Measurements from ENCODE around the gene TACR1.

Gene TACR1

GRCh38 chr2:75090770-75091515 lies 108.4 kb downstream of the TACR1 start:
- ATAC-seq (replicated peaks; ENCODE audit: extremely low read depth, poor library complexity, severe bottlenecking) (no peak), DNase-seq (ENCODE audit: low spot score in 2 of 2) (no peak)
- Mint-ChIP-seq H3K27ac (ENCODE audit: low read depth) (no peak overlapping the region), H3K9me3 (no peaks in the 10 kb centered on the region), H3K4me3 (no peak overlapping the region), H3K4me1 (no peaks in the 10 kb centered on the region), H3K27me3 (no peaks in the 10 kb centered on the region), H3K36me3 (ENCODE audit: insufficient read depth) (no peaks in the 10 kb centered on the region)

GRCh38 chr2:75089471-75089870 lies 109.8 kb downstream of the TACR1 start:
- Mint-ChIP-seq H3K27ac (ENCODE audit: low read depth) (no peak overlapping the region), H3K9me3 (no peaks in the 10 kb centered on the region), H3K27me3 (no peaks in the 10 kb centered on the region), H3K36me3 (ENCODE audit: insufficient read depth) (peaks cover 2% of the 10 kb centered on the region), H3K4me1 (no peaks in the 10 kb centered on the region), H3K4me3 (no peak overlapping the region)
- no peak for ATAC-seq (replicated peaks; ENCODE audit: extremely low read depth, poor library complexity, severe bottlenecking)
- DNase-seq (ENCODE audit: low spot score in 2 of 2): no peak

DNA sequence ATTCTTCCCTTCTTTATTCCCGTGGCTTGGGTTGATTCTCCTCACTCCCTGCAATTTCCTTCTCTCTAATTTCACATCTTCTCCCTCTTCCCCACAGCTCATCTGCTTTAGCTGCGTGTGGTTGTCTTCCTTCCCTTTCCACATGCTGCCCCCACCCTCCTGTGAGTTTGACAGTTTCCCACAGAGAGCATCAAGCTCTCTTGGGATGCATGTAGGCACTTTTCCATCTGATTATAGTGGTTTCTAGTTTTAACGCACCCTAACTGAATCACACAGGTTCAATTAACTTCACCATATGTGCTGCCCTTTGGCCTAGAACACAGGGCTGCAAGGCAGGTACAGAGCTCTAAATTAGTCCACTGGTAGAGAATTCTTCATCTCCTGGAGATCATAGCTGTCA lies 110.5 kb downstream of the TACR1 start:
- Mint-ChIP-seq H3K36me3 (ENCODE audit: insufficient read depth) (peaks cover 2% of the 10 kb centered on the region), H3K27me3 (no peaks in the 10 kb centered on the region), H3K9me3 (no peaks in the 10 kb centered on the region), H3K4me3 (no peak overlapping the region), H3K4me1 (no peaks in the 10 kb centered on the region), H3K27ac (ENCODE audit: low read depth) (no peak overlapping the region)
- ATAC-seq (replicated peaks; ENCODE audit: extremely low read depth, poor library complexity, severe bottlenecking) (no peak), DNase-seq (ENCODE audit: low spot score in 2 of 2) (no peak)

GRCh38 chr2:75087736-75088135 lies 111.6 kb downstream of the TACR1 start:
- H3K27ac Mint-ChIP-seq (ENCODE audit: low read depth): no peak overlapping the region
- H3K27me3 Mint-ChIP-seq: no peaks in the 10 kb centered on the region
- H3K4me1 Mint-ChIP-seq: no peaks in the 10 kb centered on the region
- ATAC-seq (replicated peaks; ENCODE audit: extremely low read depth, poor library complexity, severe bottlenecking): no peak
- DNase-seq (ENCODE audit: low spot score in 2 of 2): no peak
- H3K4me3 Mint-ChIP-seq: no peak overlapping the region
- peaks cover 2% of the 10 kb centered on the region for H3K36me3 Mint-ChIP-seq (ENCODE audit: insufficient read depth)
- H3K9me3 Mint-ChIP-seq: no peaks in the 10 kb centered on the region

DNA sequence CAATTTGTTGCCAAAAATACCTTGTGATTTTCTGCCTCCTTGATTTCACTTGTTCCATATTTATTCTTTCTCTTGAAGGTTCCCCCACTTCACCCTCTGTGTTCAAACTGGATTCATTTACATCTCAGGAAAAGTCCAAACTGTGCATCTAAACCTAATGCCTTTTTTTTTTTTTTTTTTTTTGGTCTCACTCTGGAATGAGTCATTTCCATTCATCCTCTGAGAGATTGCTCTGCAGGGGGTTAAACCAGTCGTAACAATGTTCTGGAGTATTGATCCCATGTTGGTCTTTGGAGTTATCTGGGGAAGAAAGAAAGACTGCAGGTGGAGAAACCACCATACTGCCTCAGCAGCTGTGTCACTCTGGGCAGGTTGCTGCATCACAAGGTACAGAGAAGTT lies 119.7 kb downstream of the TACR1 start:
- ATAC-seq (replicated peaks; ENCODE audit: extremely low read depth, poor library complexity, severe bottlenecking): no peak
- Mint-ChIP-seq H3K36me3 (ENCODE audit: insufficient read depth) (peaks cover 2% of the 10 kb centered on the region), H3K27ac (ENCODE audit: low read depth) (no peak overlapping the region), H3K4me1 (no peaks in the 10 kb centered on the region), H3K9me3 (no peaks in the 10 kb centered on the region), H3K27me3 (no peaks in the 10 kb centered on the region), H3K4me3 (no peak overlapping the region)
- DNase-seq (ENCODE audit: low spot score in 2 of 2): no peak

GRCh38 chr2:75077909-75078308 lies 121.4 kb downstream of the TACR1 start:
- Mint-ChIP-seq H3K36me3 (ENCODE audit: insufficient read depth) (peaks cover 2% of the 10 kb centered on the region), H3K4me1 (no peaks in the 10 kb centered on the region), H3K9me3 (no peaks in the 10 kb centered on the region), H3K4me3 (no peak overlapping the region), H3K27me3 (no peaks in the 10 kb centered on the region), H3K27ac (ENCODE audit: low read depth) (no peak overlapping the region)
- DNase-seq (ENCODE audit: low spot score in 2 of 2) (no peak), ATAC-seq (replicated peaks; ENCODE audit: extremely low read depth, poor library complexity, severe bottlenecking) (no peak)

GRCh38 chr2:75076088-75076487 lies 123.2 kb downstream of the TACR1 start:
- ATAC-seq (replicated peaks; ENCODE audit: extremely low read depth, poor library complexity, severe bottlenecking) (no peak), DNase-seq (ENCODE audit: low spot score in 2 of 2) (no peak)
- H3K4me3 Mint-ChIP-seq: no peak overlapping the region
- H3K4me1 Mint-ChIP-seq: no peaks in the 10 kb centered on the region
- no peaks in the 10 kb centered on the region for H3K9me3 Mint-ChIP-seq
- H3K27me3 Mint-ChIP-seq: no peaks in the 10 kb centered on the region
- H3K36me3 Mint-ChIP-seq (ENCODE audit: insufficient read depth): peaks cover 2% of the 10 kb centered on the region
- H3K27ac Mint-ChIP-seq (ENCODE audit: low read depth): no peak overlapping the region

- Mint-ChIP-seq H3K4me1 (no peaks in the 10 kb centered on the region), H3K4me3 (no peak overlapping the region), H3K9me3 (no peaks in the 10 kb centered on the region), H3K27me3 (no peaks in the 10 kb centered on the region), H3K36me3 (ENCODE audit: insufficient read depth) (peaks cover 2% of the 10 kb centered on the region), H3K27ac (ENCODE audit: low read depth) (no peak overlapping the region)
- ATAC-seq (replicated peaks; ENCODE audit: extremely low read depth, poor library complexity, severe bottlenecking) (no peak), DNase-seq (ENCODE audit: low spot score in 2 of 2) (no peak)
Measured at GRCh38 chr2:75074708-75075107, 124.6 kb downstream of the TACR1 start.

DNA sequence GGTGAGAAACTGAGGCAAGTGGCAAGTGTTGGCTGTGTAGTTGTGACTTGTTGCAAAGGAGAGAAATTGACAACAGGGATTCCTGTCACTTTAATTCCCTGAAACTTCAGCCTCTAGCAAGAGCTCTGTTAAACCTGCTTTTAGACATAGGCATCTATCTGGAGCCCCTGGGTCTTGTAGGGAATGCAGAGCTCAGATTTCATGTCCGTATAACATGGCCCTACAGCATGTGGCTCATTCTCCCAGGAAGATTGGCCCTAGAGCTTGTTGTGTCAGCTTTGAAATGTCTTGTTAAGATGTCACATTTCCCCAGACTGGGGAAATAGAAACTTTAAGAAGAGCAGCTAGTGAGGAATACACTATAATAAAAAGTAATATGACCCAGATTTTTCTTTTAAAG lies 125.1 kb downstream of the TACR1 start:
- ATAC-seq (replicated peaks; ENCODE audit: extremely low read depth, poor library complexity, severe bottlenecking): no peak
- Mint-ChIP-seq H3K36me3 (ENCODE audit: insufficient read depth) (peaks cover 2% of the 10 kb centered on the region), H3K4me3 (no peak overlapping the region), H3K9me3 (no peaks in the 10 kb centered on the region), H3K27me3 (no peaks in the 10 kb centered on the region), H3K4me1 (no peaks in the 10 kb centered on the region), H3K27ac (ENCODE audit: low read depth) (no peak overlapping the region)
- no peak for DNase-seq (ENCODE audit: low spot score in 2 of 2)

- Mint-ChIP-seq H3K9me3 (no peaks in the 10 kb centered on the region), H3K4me1 (no peaks in the 10 kb centered on the region), H3K27ac (ENCODE audit: low read depth) (no peak overlapping the region), H3K4me3 (no peak overlapping the region), H3K36me3 (ENCODE audit: insufficient read depth) (no peaks in the 10 kb centered on the region), H3K27me3 (no peaks in the 10 kb centered on the region)
- DNase-seq (ENCODE audit: low spot score in 2 of 2) (no peak), ATAC-seq (replicated peaks; ENCODE audit: extremely low read depth, poor library complexity, severe bottlenecking) (no peak)
Measured at GRCh38 chr2:75071766-75072165, 127.6 kb downstream of the TACR1 start.

DNA sequence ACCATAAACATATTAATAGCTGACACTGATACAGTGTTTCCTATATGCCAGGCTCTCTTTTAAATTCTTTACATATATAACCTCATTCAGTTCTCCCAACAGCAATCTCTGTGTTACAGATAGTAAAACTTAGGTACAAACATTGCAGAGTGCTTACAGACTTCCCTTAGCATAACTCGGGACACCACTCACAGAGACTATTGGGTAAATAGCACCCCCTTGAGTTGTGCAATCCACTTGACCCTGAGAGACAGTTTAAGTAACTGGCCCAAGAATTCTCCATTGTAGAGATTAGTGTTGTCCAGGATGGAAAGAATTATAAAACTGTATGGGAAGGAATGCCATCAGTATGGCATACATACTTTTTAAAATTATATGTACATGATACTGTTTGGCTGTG lies 130.8 kb downstream of the TACR1 start:
- peaks cover 7% of the 10 kb centered on the region for H3K4me1 Mint-ChIP-seq
- no peaks in the 10 kb centered on the region for H3K36me3 Mint-ChIP-seq (ENCODE audit: insufficient read depth)
- H3K4me3 Mint-ChIP-seq: no peak overlapping the region
- H3K27me3 Mint-ChIP-seq: no peaks in the 10 kb centered on the region
- no peak for ATAC-seq (replicated peaks; ENCODE audit: extremely low read depth, poor library complexity, severe bottlenecking)
- H3K27ac Mint-ChIP-seq (ENCODE audit: low read depth): no peak overlapping the region
- no peaks in the 10 kb centered on the region for H3K9me3 Mint-ChIP-seq
- DNase-seq (ENCODE audit: low spot score in 2 of 2): no peak

DNA sequence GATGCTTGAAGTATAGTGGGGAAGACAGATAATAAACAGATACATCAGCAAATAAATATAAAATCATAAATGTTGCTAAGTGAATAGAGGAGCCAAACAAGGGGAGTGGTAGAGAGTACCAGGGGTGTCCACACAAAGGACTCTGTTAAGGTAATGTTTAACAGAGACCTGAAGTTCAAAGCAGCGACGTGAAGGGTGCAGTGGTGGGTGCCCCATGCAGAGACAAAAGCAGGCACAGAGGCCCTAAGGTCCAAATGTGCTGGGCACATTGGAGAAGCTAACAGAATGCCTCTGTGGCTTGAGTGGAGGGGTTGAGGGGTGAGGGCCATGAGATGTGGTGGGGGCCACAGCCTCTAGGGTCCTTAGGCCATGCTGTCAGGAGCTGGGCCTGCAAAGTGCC lies 131.8 kb downstream of the TACR1 start:
- no peak for ATAC-seq (replicated peaks; ENCODE audit: extremely low read depth, poor library complexity, severe bottlenecking)
- H3K4me1 Mint-ChIP-seq: peaks cover 7% of the 10 kb centered on the region
- H3K4me3 Mint-ChIP-seq: no peak overlapping the region
- no peaks in the 10 kb centered on the region for H3K9me3 Mint-ChIP-seq
- H3K36me3 Mint-ChIP-seq (ENCODE audit: insufficient read depth): no peaks in the 10 kb centered on the region
- no peak overlapping the region for H3K27ac Mint-ChIP-seq (ENCODE audit: low read depth)
- no peaks in the 10 kb centered on the region for H3K27me3 Mint-ChIP-seq
- no peak for DNase-seq (ENCODE audit: low spot score in 2 of 2)

- DNase-seq (ENCODE audit: low spot score in 2 of 2): no peak
- H3K27ac Mint-ChIP-seq (ENCODE audit: low read depth): no peak overlapping the region
- no peak overlapping the region for H3K4me3 Mint-ChIP-seq
- no peaks in the 10 kb centered on the region for H3K9me3 Mint-ChIP-seq
- ATAC-seq (replicated peaks; ENCODE audit: extremely low read depth, poor library complexity, severe bottlenecking): no peak
- H3K27me3 Mint-ChIP-seq: no peaks in the 10 kb centered on the region
- H3K36me3 Mint-ChIP-seq (ENCODE audit: insufficient read depth): no peaks in the 10 kb centered on the region
- peaks cover 7% of the 10 kb centered on the region for H3K4me1 Mint-ChIP-seq
Measured at GRCh38 chr2:75066121-75066902, 133.0 kb downstream of the TACR1 start.
